Dedifferentiated amniotic fluid mesenchymal stem cell (primary cell): ENCODE measurements around the gene LRCH2.
"Not testable (repeated sequence)": the region's sequence is repeated elsewhere in the genome, so short reads cannot be mapped to it uniquely, and the experiment has no call there.

Experiments
- DNase-seq: peaks from one replicate; pipeline ENCODE4 v3.0.0-alpha.2; 2016; ENCODE audit errors: extremely low spot score

LRCH2 gene

GRCh38 chrX:115233497-115234455, at the start of gene LRCH2:
LRCH2 (minus strand) TSS chrX:115234096; CDS start chrX:115234041, 55 bp downstream.
- no peak for DNase-seq

- no peak for DNase-seq
These were observed 35.3 kb upstream of the LRCH2 start for GRCh38 chrX:115269051-115269683.

GRCh38 chrX:115268421-115268820, 34.5 kb upstream of the LRCH2 start:
- DNase-seq = no peak

GRCh38 chrX:115266300-115266699, 32.4 kb upstream of the LRCH2 start:
- DNase-seq = no peak

GRCh38 chrX:115264009-115264408, 30.1 kb upstream of the LRCH2 start:
- no peak for DNase-seq

- no peak for DNase-seq
These were observed 27.3 kb upstream of the LRCH2 start for GRCh38 chrX:115261148-115261547.

GRCh38 chrX:115260330-115260729, 26.4 kb upstream of the LRCH2 start:
- no peak for DNase-seq

- DNase-seq = no peak
These were observed 25.5 kb upstream of the LRCH2 start for GRCh38 chrX:115259238-115259875.

GRCh38 chrX:115257711-115258110, 23.8 kb upstream of the LRCH2 start:
- DNase-seq = no peak

GRCh38 chrX:115255003-115255402, 21.1 kb upstream of the LRCH2 start:
- no peak for DNase-seq

- no peak for DNase-seq
These were observed 17.8 kb upstream of the LRCH2 start for GRCh38 chrX:115251458-115252233.

GRCh38 chrX:115237056-115237455, 3.2 kb upstream of the LRCH2 start:
- no peak for DNase-seq

GRCh38 chrX:115236560-115236959, 2.7 kb upstream of the LRCH2 start:
- no peak for DNase-seq

- no peak for DNase-seq
These were observed 565 bp upstream of the LRCH2 start for GRCh38 chrX:115234461-115234860.

- DNase-seq = no peak
These were observed 881 bp downstream of the LRCH2 start for GRCh38 chrX:115232933-115233496.

- DNase-seq = no peak
These were observed 4.4 kb downstream of the LRCH2 start for GRCh38 chrX:115229337-115230003.

- DNase-seq = no peak
These were observed 7.0 kb downstream of the LRCH2 start for GRCh38 chrX:115226929-115227328.

GRCh38 chrX:115217346-115217745, 16.6 kb downstream of the LRCH2 start:
- DNase-seq = not testable (repeated sequence)

GRCh38 chrX:115214605-115215004, 19.3 kb downstream of the LRCH2 start:
- no peak for DNase-seq

- no peak for DNase-seq
These were observed 19.7 kb downstream of the LRCH2 start for GRCh38 chrX:115214151-115214550.

GRCh38 chrX:115209547-115209946, 24.3 kb downstream of the LRCH2 start:
- not testable (repeated sequence) for DNase-seq
